Measurements from ENCODE around the gene PBX1. TPM values are rescaled to one million over a fixed set of nuclear protein-coding genes. Genes with fewer than 3 reads are reported as not detected.

The PBX1 gene
- total and polyA plus RNA-seq, 2 donors (not counting 3 experiments of a cell fraction or from before 2014, with no cell fraction given): 10.7 to 24.1 TPM

DNA sequence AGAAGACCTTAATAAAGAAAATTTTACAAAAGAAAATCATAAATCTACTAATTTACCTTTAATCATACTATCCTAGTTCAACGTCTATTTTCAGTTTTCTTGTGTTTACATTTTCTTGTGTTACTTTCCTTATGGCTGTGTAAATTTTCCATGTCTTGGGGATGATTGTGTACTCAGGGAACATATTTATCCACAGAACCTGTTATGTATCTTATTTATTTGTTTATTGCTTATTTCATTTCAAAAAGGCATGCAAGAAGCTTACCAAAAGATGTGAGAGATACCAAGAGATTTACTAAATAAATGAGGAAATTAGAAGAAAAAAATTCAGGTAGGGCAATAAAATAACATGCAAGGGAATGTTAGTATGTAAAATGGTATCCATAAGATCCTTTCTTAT is 22.8 kb downstream of the PBX1 start:
- Histone ChIP-seq H2AFZ (ENCODE audit: low read depth, low read length) (no peak overlapping the region), H3K27ac (ENCODE audit: insufficient read depth, low read depth, low read length) (no peak overlapping the region), H3K4me3 (replicated peaks in 1 of 3; ENCODE audit: insufficient read depth in 1 of 3, low read depth in 1 of 3, low read length in 3 of 3) (no peak overlapping the region), H3K27me3 (ENCODE audit: control insufficient read depth in 2 of 2, insufficient read depth in 2 of 2, low read length in 2 of 2) (no peaks in the 10 kb centered on the region), H3K36me3 (ENCODE audit: control insufficient read depth in 2 of 2, extremely low read depth in 1 of 2, insufficient read depth in 2 of 2, low read length in 2 of 2) (no peaks in the 10 kb centered on the region), H3K9me1 (replicated peaks; ENCODE audit: control insufficient read depth, extremely low read depth, insufficient read depth, low read length) (no peaks in the 10 kb centered on the region), H3K9me3 (replicated peaks; ENCODE audit: control insufficient read depth, insufficient read depth, low read length) (no peaks in the 10 kb centered on the region), H3K79me2 (ENCODE audit: control insufficient read depth, insufficient read depth, low read length) (no peaks in the 10 kb centered on the region), H3K9ac (replicated peaks; ENCODE audit: extremely low read depth, insufficient read depth, low read length) (no peak overlapping the region), H3K4me2 (ENCODE audit: insufficient read depth, low read length) (no peak overlapping the region), H4K20me1 (replicated peaks; ENCODE audit: control insufficient read depth, extremely low read depth, insufficient read depth, low read length) (no peaks in the 10 kb centered on the region), H3K4me1 (ENCODE audit: control insufficient read depth, extremely low read depth, insufficient read depth, low read length) (no peaks in the 10 kb centered on the region)
- CTCF ChIA-PET: no interaction called here
- POLR2A ChIA-PET: no interaction called here
- intact Hi-C loops (cut with micrococcal nuclease): no loop called here
- DNase-seq (ENCODE audit: low read depth, low spot score) (no peak), FAIRE-seq (no peak)
- TF ChIP-seq FOS (IDR thresholded peaks at IDR 0.05; ENCODE audit: borderline replicate concordance, insufficient read depth, low read length): no peak
- no peak for TF ChIP-seq JUN (IDR thresholded peaks at IDR 0.05; ENCODE audit: borderline replicate concordance, insufficient read depth, insufficient read length, low read depth)
- TF ChIP-seq MYC (IDR thresholded peaks at IDR 0.05; ENCODE audit: low read depth, low read length): no peak
- no peak for TF ChIP-seq POLR2AphosphoS5 (IDR thresholded peaks at IDR 0.05; ENCODE audit: insufficient read depth, low read depth, low read length)
- no peak for TF ChIP-seq EZH2 (IDR thresholded peaks at IDR 0.05; ENCODE audit: borderline replicate concordance, low read depth, low read length, severe bottlenecking)
- TF ChIP-seq CTCF (IDR thresholded peaks at IDR 0.05; ENCODE audit: extremely low read depth in 1 of 2, insufficient read depth in 1 of 2, low read depth in 1 of 2, low read length in 2 of 2): no peak
- no peak for TF ChIP-seq POLR2A (IDR thresholded peaks at IDR 0.05; ENCODE audit: low read depth, low read length)
- TF ChIP-seq, protein P1, sequence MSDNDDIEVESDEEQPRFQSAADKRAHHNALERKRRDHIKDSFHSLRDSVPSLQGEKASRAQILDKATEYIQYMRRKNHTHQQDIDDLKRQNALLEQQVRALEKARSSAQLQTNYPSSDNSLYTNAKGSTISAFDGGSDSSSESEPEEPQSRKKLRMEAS (IDR thresholded peaks at IDR 0.05; ENCODE audit: insufficient read depth, insufficient read length): no peak
- no peak for TF ChIP-seq GATA2 (IDR thresholded peaks at IDR 0.05; ENCODE audit: insufficient read depth, insufficient read length, low read depth, low read length)
- dilution Hi-C loops (cut with MboI; ENCODE audit: extremely low pct_ligation_motif_present, low sequenced_read_pairs): no loop called here
- no TSS peak for BruUV-seq (replicated peaks)
